Measurements from ENCODE around the gene PTPRF.

DNA sequence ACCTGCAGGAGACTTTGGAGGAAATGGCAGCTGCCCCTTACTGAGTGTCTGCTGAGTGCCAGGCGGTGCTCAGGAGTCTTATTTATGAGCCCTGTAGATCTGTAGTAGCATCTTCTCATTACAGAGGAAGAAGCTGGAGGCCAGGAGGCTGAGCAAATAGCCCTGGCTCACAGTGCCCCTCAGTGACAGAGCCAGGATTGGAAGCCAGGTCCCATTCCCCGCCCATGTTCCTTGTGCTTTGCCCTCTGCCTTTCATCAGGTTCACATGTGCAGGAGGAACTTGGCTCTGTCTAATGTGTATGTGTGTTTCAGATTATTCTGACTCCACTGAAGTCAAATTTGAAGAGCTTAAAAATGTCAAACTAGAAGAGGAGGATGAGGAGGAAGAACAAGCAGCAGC lies 140.5 kb downstream of the PTPRF start:
- no peak for TF ChIP-seq CTCF (IDR thresholded peaks at IDR 0.05)
- no peak for TF ChIP-seq POLR2A (IDR thresholded peaks at IDR 0.05)
- no peak for TF ChIP-seq EP300 (IDR thresholded peaks at IDR 0.05)

Data from ovary (tissue), 3 donors.